ENCODE data around the gene FPR3. TPM values are rescaled to one million over a fixed set of nuclear protein-coding genes. Genes with fewer than 3 reads are reported as not detected.

FPR3 gene
- polyA plus RNA-seq (2012; rRNA removed) = 0.02 and 0.05 TPM in 2 replicates
- 0.08 TPM in 1 of 2 replicates, not detected in the other for polyA plus RNA-seq (2012; cell fraction: cytosol; rRNA removed)
- polyA plus RNA-seq (2012; cell fraction: nucleus; rRNA removed) = 0.06 TPM in 2 replicates

- no peak for DNase-seq
- H3K9me2 ChIP-seq = no peaks in the 10 kb centered on the region
- H3K27ac ChIP-seq (ENCODE audit: low read depth in 2 of 2, low read length in 1 of 2) = peak within 1 kb of the TSS in 1 of 2 experiments; percentile 70; a peak in 2 of 4 replicates
- H3F3A ChIP-seq (replicated peaks; ENCODE audit: insufficient read depth) = peaks cover 33% of the 10 kb centered on the region
- no peaks in the 10 kb centered on the region for H3K36me3 ChIP-seq (replicated peaks in 1 of 2; ENCODE audit: control insufficient read depth in 1 of 2, insufficient read depth in 2 of 2, low read length in 1 of 2)
- H3K9ac ChIP-seq = peak within 1 kb of the TSS; percentile 51
- POLR2A ChIA-PET = no interaction called here
- TF ChIP-seq, protein P1, sequence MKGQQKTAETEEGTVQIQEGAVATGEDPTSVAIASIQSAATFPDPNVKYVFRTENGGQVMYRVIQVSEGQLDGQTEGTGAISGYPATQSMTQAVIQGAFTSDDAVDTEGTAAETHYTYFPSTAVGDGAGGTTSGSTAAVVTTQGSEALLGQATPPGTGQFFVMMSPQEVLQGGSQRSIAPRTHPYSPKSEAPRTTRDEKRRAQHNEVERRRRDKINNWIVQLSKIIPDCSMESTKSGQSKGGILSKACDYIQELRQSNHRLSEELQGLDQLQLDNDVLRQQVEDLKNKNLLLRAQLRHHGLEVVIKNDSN (IDR thresholded peaks at IDR 0.05; ENCODE audit: borderline replicate concordance, low read depth) = no peak
- TF ChIP-seq MEF2A (IDR thresholded peaks at IDR 0.05; ENCODE audit: borderline replicate concordance, low read depth) (no peak), TAF1 (IDR thresholded peaks at IDR 0.05; ENCODE audit: borderline replicate concordance, low read depth, low read length) (no peak), EP300 (IDR thresholded peaks at IDR 0.05; ENCODE audit: borderline replicate concordance in 1 of 2, low read depth in 1 of 2, low read length in 1 of 2) (no peak), SMC3 (IDR thresholded peaks at IDR 0.05; ENCODE audit: low read depth, low read length) (no peak), JUND (IDR thresholded peaks at IDR 0.05) (no peak), ELF1 (IDR thresholded peaks at IDR 0.05) (no peak), EZH2phosphoT487 (IDR thresholded peaks at IDR 0.05; ENCODE audit: borderline replicate concordance, low read depth) (no peak), FOXM1 (IDR thresholded peaks at IDR 0.05; ENCODE audit: low read depth) (no peak), TCF12 (IDR thresholded peaks at IDR 0.05) (no peak), FOXJ3 (CRISPR knock-in tag; IDR thresholded peaks at IDR 0.05) (no peak), SIN3A (IDR thresholded peaks at IDR 0.05; ENCODE audit: borderline replicate concordance, low read depth, low read length) (no peak), FOSL2 (IDR thresholded peaks at IDR 0.05; ENCODE audit: borderline replicate concordance, low read depth) (no peak), MXI1 (IDR thresholded peaks at IDR 0.05; ENCODE audit: low read depth, low read length) (no peak), POLR2AphosphoS5 (IDR thresholded peaks at IDR 0.05; ENCODE audit: low read depth, low read length) (no peak), MAX (IDR thresholded peaks at IDR 0.05; ENCODE audit: low read depth) (no peak), RFX5 (IDR thresholded peaks at IDR 0.05; ENCODE audit: low read length) (no peak)
- TF ChIP-seq, protein P2, sequence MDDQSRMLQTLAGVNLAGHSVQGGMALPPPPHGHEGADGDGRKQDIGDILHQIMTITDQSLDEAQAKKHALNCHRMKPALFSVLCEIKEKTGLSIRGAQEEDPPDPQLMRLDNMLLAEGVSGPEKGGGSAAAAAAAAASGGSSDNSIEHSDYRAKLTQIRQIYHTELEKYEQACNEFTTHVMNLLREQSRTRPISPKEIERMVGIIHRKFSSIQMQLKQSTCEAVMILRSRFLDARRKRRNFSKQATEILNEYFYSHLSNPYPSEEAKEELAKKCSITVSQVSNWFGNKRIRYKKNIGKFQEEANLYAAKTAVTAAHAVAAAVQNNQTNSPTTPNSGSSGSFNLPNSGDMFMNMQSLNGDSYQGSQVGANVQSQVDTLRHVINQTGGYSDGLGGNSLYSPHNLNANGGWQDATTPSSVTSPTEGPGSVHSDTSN (IDR thresholded peaks at IDR 0.05) = no peak
- peak within 1 kb of the TSS in 1 of 2 experiments; percentile 18; a peak in 1 of 4 replicates for H3K4me3 ChIP-seq (ENCODE audit: low read depth in 2 of 2, low read length in 1 of 2)
- peak within 1 kb of the TSS; percentile 46; the same call in 1 of the 2 replicates for H2AFZ ChIP-seq (ENCODE audit: low read depth)
- H3K4me1 ChIP-seq (ENCODE audit: control insufficient read depth in 1 of 2, insufficient read depth in 2 of 2, low read depth in 1 of 2, low read length in 1 of 2) = peaks cover 9 to 27% of the 10 kb centered on the region in 2 experiments; a peak in 3 of 4 replicates
- WGBS (ENCODE audit: low lambda C conversion rate) = 8% methylated on average over 2 of the region's 2 CpGs
- no peaks in the 10 kb centered on the region for H3K27me3 ChIP-seq (ENCODE audit: insufficient read depth)
- H3K9me3 ChIP-seq = no peaks in the 10 kb centered on the region
- CTCF ChIA-PET = no interaction called here
- H4K20me1 ChIP-seq (ENCODE audit: insufficient read depth) = no peaks in the 10 kb centered on the region
- no peaks in the 10 kb centered on the region; the same call in 1 of the 2 replicates for H3K79me2 ChIP-seq (ENCODE audit: insufficient read depth)
- peak within 1 kb of the TSS; percentile 32 for H3K4me2 ChIP-seq
Measured at GRCh38 chr19:51794885-51795490, at the start of gene FPR3. Gene FPR3, plus strand, starts transcription at chr19:51795157. Its CDS starts 28,592 bp downstream, at chr19:51823749.

All from SK-N-SH (cell line).